GM12878 (cell line): Measurements from ENCODE around the gene SORCS2. TPM values are rescaled to one million over a fixed set of nuclear protein-coding genes. Genes with fewer than 3 reads are reported as not detected.

Experiments
- ATAC-seq: fragments of 200-7000 bp; cut with Tn5 transposase; 3 replicates; pipeline ENCODE4 v1.9.1; 2020; ENCODE audit warnings: mild to moderate bottlenecking, moderate library complexity
- BruUV-seq: library from RNA; stranded (reverse); fragments of 400-500 nt; replicated peaks from 2 replicates; lab custom pipeline; 2021; lab: Mats Ljungman, UMichigan
- CTCF ChIA-PET: fragments of 300-600 bp; sonication (Branson Sonifier 250); formaldehyde crosslinking; extraction: SDS; loops from one replicate; lab custom pipeline; 2021; ENCODE audit warnings: inconsistent platforms; lab: Yijun Ruan, JAX
- POLR2A ChIA-PET: fragments of 350-600 bp; formaldehyde crosslinking; extraction: SDS; loops from one replicate; lab custom pipeline; 2021; ENCODE audit warnings: inconsistent platforms; lab: Charles Lee
- RAD21 ChIA-PET: fragments of 300-600 bp; sonication (Branson Sonifier 250); formaldehyde crosslinking; loops from one replicate; lab custom pipeline; 2023; ENCODE audit warnings: antibody characterized with exemption; ENCODE audit not compliant: unreplicated experiment; lab: Charles Lee
- SMC1A ChIA-PET: fragments of 300-600 bp; sonication (Branson Sonifier 250); formaldehyde crosslinking; loops from one replicate; lab custom pipeline; 2023; ENCODE audit not compliant: unreplicated experiment, uncharacterized antibody; lab: Charles Lee
- DNase-seq: peaks from one replicate; pipeline ENCODE4 v3.0.0-alpha.2; 2011; ENCODE audit warnings: low read depth, low spot score
- FAIRE-seq: peaks from 3 replicates; lab custom pipeline; 2011; peaks lifted over from hg19 to GRCh38; lab: Jason Lieb, UNC
- H2AFZ ChIP-seq: 2 replicates; pipeline ENCODE4 v1.6.0; 2011; ENCODE audit warnings: low read depth, low read length, control low read depth; ENCODE audit not compliant: control insufficient read depth
- H3K27ac ChIP-seq: 2 replicates; pipeline ENCODE4 v1.5.1; 2011; ENCODE audit warnings: control low read depth; ENCODE audit not compliant: control insufficient read depth, insufficient read depth
- H3K27me3 ChIP-seq, 2 experiments: replicated peaks in 1 of 2; 2 replicates each; pipeline versions ENCODE4 v1.6.0 to v1.6.1; 2011; ENCODE audit warnings: low read length in 1 of 2; ENCODE audit not compliant: control insufficient read depth in 2 of 2, insufficient read depth in 2 of 2
- H3K36me3 ChIP-seq, 2 experiments: 2 replicates each; pipeline ENCODE4 v1.5.1; 2011; ENCODE audit warnings: low read length in 1 of 2; ENCODE audit not compliant: control insufficient read depth in 2 of 2, insufficient read depth in 2 of 2
- H3K4me1 ChIP-seq: 2 replicates; pipeline ENCODE4 v1.6.1; 2011; ENCODE audit warnings: mild to moderate bottlenecking, low read length, moderate library complexity, mixed read lengths; ENCODE audit not compliant: control insufficient read depth, insufficient read depth
- H3K4me2 ChIP-seq: 2 replicates; pipeline ENCODE4 v1.6.0; 2011; ENCODE audit warnings: control low read depth; ENCODE audit not compliant: control insufficient read depth, insufficient read depth
- H3K4me3 ChIP-seq: fragments of 200-600 bp; sonication (generic); 2 replicates; pipeline ENCODE4 v1.5.1; 2016
- H3K79me2 ChIP-seq: 2 replicates; pipeline ENCODE4 v1.6.0; 2011; ENCODE audit warnings: low read length; ENCODE audit not compliant: control insufficient read depth, insufficient read depth
- H3K9ac ChIP-seq: 2 replicates; pipeline ENCODE4 v1.8.0; 2011; ENCODE audit warnings: low read length, control low read depth, mixed read lengths; ENCODE audit not compliant: control insufficient read depth, insufficient read depth
- H3K9me3 ChIP-seq: replicated peaks from 3 replicates; pipeline ENCODE4 v1.5.1; 2011; ENCODE audit warnings: mild to moderate bottlenecking, low read length; ENCODE audit not compliant: control insufficient read depth, insufficient read depth
- H4K20me1 ChIP-seq: 2 replicates; pipeline ENCODE4 v1.6.0; 2011; ENCODE audit not compliant: control insufficient read depth, insufficient read depth
- CREB1 ChIP-seq: IDR thresholded peaks from 2 replicates; pipeline ENCODE4 v1.6.1; 2012; ENCODE audit warnings: low read depth, mild to moderate bottlenecking, inconsistent platforms
- EZH2 ChIP-seq: IDR thresholded peaks from 2 replicates; pipeline ENCODE4 v1.6.1; 2012; ENCODE audit warnings: low read depth, mild to moderate bottlenecking, control low read depth, inconsistent platforms, low read length, borderline replicate concordance; ENCODE audit not compliant: control insufficient read depth
- JUND ChIP-seq: IDR thresholded peaks from 2 replicates; pipeline ENCODE4 v1.6.1; 2012; ENCODE audit warnings: low read depth, mild to moderate bottlenecking, low read length, improper control_type of control experiment, moderate library complexity
- POLR2AphosphoS2 ChIP-seq: IDR thresholded peaks from 2 replicates; pipeline ENCODE4 v1.6.1; 2011; ENCODE audit warnings: low read depth, mild to moderate bottlenecking, low read length, improper control_type of control experiment, moderate library complexity
- RELA ChIP-seq: fragments of 450-650 bp; IDR thresholded peaks from 2 replicates; pipeline ENCODE4 v1.8.0; 2014; ENCODE audit warnings: borderline replicate concordance; ENCODE audit not compliant: partially characterized antibody
- RUNX3 ChIP-seq: IDR thresholded peaks from 2 replicates; pipeline ENCODE4 v1.6.1; 2012; ENCODE audit warnings: low read length, inconsistent platforms
- SREBF1 ChIP-seq: IDR thresholded peaks from 2 replicates; pipeline ENCODE4 v1.6.1; 2012; ENCODE audit warnings: mild to moderate bottlenecking, low read length
- SREBF2 ChIP-seq: IDR thresholded peaks from 2 replicates; pipeline ENCODE4 v1.6.1; 2012; ENCODE audit warnings: mild to moderate bottlenecking, low read length
- STAT1 ChIP-seq: fragments of 450-650 bp; conservative IDR thresholded peaks from 2 replicates; pipeline ENCODE4 v1.6.1; 2014; ENCODE audit warnings: antibody characterized with exemption, mild to moderate bottlenecking
- TCF7 ChIP-seq: IDR thresholded peaks from 2 replicates; pipeline ENCODE4 v1.6.1; 2014; ENCODE audit warnings: antibody characterized with exemption, borderline replicate concordance
- ZBED1 ChIP-seq: IDR thresholded peaks from 2 replicates; pipeline ENCODE4 v1.6.1; 2016; ENCODE audit warnings: borderline replicate concordance
- WGBS: methylation state at CpG from one replicate; pipeline ENCODE4 v1.1.6; 2016; ENCODE audit warnings: low lambda C conversion rate; ENCODE audit not compliant: insufficient replicate concordance, insufficient coverage; ENCODE audit errors: missing lambda C conversion rate; 5-methylcytosine and 5-hydroxymethylcytosine counted together
- in situ Hi-C: fragments of 300-500 bp; cut with MboI; formaldehyde crosslinking; loops from 9 replicates; pipeline ENCODE4 v1.14.3; 2018; ENCODE audit warnings: mixed read lengths
- intact Hi-C: fragments of 100-400 bp; cut with micrococcal nuclease; formaldehyde crosslinking; loops from one replicate; pipeline ENCODE4 v1.14.2; 2022; ENCODE audit not compliant: unreplicated experiment
- polyA plus RNA-seq, 11 experiments: library from polyadenylated mRNA; depleted of rRNA in 4 of 11; unstranded in 6 of 11; stranded (reverse) in 5 of 11; fragments of >200 nt; fragmentation: Nextera tagmentation in 4 of 11; fragmentation: Illumina TruSeq in 1 of 11; extraction: Ambion mirVana in 4 of 11; extraction: Trizol in 1 of 11; gene quantifications; 1 replicate in 1 of 11; 2 replicates in 10 of 11; pipeline versions ENCODE4 v1.2.1 to v1.2.3, GENCODE V29; 2011 to 2016; ENCODE audit warnings: inconsistent platforms in 2 of 11, missing spikeins in 2 of 11, low read depth in 1 of 11
- total RNA-seq, 4 experiments: library from RNA; depleted of rRNA in 3 of 4; stranded (reverse); fragments of >200 nt in 3 of 4; fragmentation: Illumina TruSeq in 1 of 4; extraction: Trizol in 1 of 4; gene quantifications; 2 replicates each; pipeline versions ENCODE4 v1.2.1 to v1.2.3, GENCODE V29; 2013 to 2021
- TF ChIP-seq, protein P1 (sequence below): IDR thresholded peaks from 2 replicates; pipeline ENCODE4 v1.6.1; 2012; ENCODE audit warnings: low read length, inconsistent platforms
- TF ChIP-seq, protein P2 (sequence below): IDR thresholded peaks from 2 replicates; pipeline ENCODE4 v1.6.1; 2012; ENCODE audit warnings: low read depth, low read length, improper control_type of control experiment
- TF ChIP-seq, protein P3 (sequence below): IDR thresholded peaks from 2 replicates; pipeline ENCODE4 v1.6.1; 2011; ENCODE audit warnings: mild to moderate bottlenecking, low read depth, low read length, moderate library complexity; ENCODE audit not compliant: insufficient replicate concordance
- TF ChIP-seq, protein P4 (sequence below): fragments of 450-650 bp; IDR thresholded peaks from 2 replicates; pipeline ENCODE4 v1.6.1; 2017; ENCODE audit warnings: antibody characterized with exemption, mild to moderate bottlenecking, moderate library complexity
- TF ChIP-seq, protein P5 (sequence below): IDR thresholded peaks from 2 replicates; pipeline ENCODE4 v1.6.1; 2012; ENCODE audit warnings: low read depth, low read length, improper control_type of control experiment

Gene SORCS2
- total and polyA plus RNA-seq, 10 of the 15 experiments (the other 5 are each of a cell fraction or from before 2014, with no cell fraction given): 0.01 to 0.15 (median 0.05) TPM; not detected in 5

DNA sequence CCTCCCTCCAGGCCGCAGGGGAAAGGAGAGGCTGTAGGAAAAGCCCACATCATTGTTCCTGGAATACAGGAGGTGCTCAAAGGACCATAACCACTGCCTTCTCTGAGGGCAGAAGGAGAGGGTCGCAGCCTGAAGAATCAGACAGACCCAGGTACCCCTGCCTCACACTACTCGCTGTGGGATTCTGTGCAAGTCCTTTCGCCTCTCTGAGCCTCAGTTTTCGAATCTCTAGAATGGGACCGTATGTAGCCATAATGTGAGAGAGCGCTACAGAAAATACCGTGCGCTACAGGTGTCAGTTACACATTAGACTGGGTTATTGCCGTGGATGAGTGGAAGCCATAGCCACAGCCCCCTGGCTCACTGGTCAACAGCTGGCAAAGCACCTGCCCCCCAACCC, 320.6 kb downstream of the SORCS2 start:
- SMC1A ChIA-PET: no interaction called here
- DNase-seq: no peak
- Histone ChIP-seq H4K20me1 (no peaks in the 10 kb centered on the region), H3K27ac (no peak overlapping the region), H3K4me1 (no peaks in the 10 kb centered on the region), H3K27me3 (peaks cover 0 to 2% of the 10 kb centered on the region in 2 experiments; a peak in 1 of 4 replicates), H3K36me3 (no peaks in the 10 kb centered on the region), H3K4me2 (no peak overlapping the region), H3K4me3 (no peak overlapping the region), H3K9me3 (no peaks in the 10 kb centered on the region), H3K9ac (no peak overlapping the region), H2AFZ (no peak overlapping the region), H3K79me2 (no peaks in the 10 kb centered on the region)
- ATAC-seq: no peak
- RAD21 ChIA-PET: no interaction called here
- in situ Hi-C loops: no loop called here
- 32% methylated on average over 10 of the region's 10 CpGs for WGBS
- TF ChIP-seq, protein P1, sequence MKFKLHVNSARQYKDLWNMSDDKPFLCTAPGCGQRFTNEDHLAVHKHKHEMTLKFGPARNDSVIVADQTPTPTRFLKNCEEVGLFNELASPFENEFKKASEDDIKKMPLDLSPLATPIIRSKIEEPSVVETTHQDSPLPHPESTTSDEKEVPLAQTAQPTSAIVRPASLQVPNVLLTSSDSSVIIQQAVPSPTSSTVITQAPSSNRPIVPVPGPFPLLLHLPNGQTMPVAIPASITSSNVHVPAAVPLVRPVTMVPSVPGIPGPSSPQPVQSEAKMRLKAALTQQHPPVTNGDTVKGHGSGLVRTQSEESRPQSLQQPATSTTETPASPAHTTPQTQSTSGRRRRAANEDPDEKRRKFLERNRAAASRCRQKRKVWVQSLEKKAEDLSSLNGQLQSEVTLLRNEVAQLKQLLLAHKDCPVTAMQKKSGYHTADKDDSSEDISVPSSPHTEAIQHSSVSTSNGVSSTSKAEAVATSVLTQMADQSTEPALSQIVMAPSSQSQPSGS: no peak
- no peak for TF ChIP-seq JUND
- TF ChIP-seq RUNX3: no peak
- TF ChIP-seq, protein P2, sequence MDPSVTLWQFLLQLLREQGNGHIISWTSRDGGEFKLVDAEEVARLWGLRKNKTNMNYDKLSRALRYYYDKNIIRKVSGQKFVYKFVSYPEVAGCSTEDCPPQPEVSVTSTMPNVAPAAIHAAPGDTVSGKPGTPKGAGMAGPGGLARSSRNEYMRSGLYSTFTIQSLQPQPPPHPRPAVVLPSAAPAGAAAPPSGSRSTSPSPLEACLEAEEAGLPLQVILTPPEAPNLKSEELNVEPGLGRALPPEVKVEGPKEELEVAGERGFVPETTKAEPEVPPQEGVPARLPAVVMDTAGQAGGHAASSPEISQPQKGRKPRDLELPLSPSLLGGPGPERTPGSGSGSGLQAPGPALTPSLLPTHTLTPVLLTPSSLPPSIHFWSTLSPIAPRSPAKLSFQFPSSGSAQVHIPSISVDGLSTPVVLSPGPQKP: no peak
- TF ChIP-seq SREBF1: no peak
- no peak for TF ChIP-seq ZBED1
- TF ChIP-seq EZH2: no peak
- no peak for TF ChIP-seq STAT1
- no peak for TF ChIP-seq SREBF2
- TF ChIP-seq RELA: no peak
- TF ChIP-seq, protein P3, sequence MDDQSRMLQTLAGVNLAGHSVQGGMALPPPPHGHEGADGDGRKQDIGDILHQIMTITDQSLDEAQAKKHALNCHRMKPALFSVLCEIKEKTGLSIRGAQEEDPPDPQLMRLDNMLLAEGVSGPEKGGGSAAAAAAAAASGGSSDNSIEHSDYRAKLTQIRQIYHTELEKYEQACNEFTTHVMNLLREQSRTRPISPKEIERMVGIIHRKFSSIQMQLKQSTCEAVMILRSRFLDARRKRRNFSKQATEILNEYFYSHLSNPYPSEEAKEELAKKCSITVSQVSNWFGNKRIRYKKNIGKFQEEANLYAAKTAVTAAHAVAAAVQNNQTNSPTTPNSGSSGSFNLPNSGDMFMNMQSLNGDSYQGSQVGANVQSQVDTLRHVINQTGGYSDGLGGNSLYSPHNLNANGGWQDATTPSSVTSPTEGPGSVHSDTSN: no peak
- no peak for TF ChIP-seq TCF7
- TF ChIP-seq, protein P4, sequence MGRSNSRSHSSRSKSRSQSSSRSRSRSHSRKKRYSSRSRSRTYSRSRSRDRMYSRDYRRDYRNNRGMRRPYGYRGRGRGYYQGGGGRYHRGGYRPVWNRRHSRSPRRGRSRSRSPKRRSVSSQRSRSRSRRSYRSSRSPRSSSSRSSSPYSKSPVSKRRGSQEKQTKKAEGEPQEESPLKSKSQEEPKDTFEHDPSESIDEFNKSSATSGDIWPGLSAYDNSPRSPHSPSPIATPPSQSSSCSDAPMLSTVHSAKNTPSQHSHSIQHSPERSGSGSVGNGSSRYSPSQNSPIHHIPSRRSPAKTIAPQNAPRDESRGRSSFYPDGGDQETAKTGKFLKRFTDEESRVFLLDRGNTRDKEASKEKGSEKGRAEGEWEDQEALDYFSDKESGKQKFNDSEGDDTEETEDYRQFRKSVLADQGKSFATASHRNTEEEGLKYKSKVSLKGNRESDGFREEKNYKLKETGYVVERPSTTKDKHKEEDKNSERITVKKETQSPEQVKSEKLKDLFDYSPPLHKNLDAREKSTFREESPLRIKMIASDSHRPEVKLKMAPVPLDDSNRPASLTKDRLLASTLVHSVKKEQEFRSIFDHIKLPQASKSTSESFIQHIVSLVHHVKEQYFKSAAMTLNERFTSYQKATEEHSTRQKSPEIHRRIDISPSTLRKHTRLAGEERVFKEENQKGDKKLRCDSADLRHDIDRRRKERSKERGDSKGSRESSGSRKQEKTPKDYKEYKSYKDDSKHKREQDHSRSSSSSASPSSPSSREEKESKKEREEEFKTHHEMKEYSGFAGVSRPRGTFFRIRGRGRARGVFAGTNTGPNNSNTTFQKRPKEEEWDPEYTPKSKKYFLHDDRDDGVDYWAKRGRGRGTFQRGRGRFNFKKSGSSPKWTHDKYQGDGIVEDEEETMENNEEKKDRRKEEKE: no peak
- TF ChIP-seq, protein P5, sequence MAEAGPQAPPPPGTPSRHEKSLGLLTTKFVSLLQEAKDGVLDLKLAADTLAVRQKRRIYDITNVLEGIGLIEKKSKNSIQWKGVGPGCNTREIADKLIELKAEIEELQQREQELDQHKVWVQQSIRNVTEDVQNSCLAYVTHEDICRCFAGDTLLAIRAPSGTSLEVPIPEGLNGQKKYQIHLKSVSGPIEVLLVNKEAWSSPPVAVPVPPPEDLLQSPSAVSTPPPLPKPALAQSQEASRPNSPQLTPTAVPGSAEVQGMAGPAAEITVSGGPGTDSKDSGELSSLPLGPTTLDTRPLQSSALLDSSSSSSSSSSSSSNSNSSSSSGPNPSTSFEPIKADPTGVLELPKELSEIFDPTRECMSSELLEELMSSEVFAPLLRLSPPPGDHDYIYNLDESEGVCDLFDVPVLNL: no peak
- TF ChIP-seq CREB1: no peak
- TF ChIP-seq POLR2AphosphoS2: no peak
- no TSS peak for BruUV-seq
- POLR2A ChIA-PET: no interaction called here
- CTCF ChIA-PET: no interaction called here
- intact Hi-C loops: no loop called here
- no peak for FAIRE-seq
